Endothelial cell (in vitro differentiated cells): Measurements from ENCODE around the gene DISC1. TPM values are rescaled to one million over a fixed set of nuclear protein-coding genes. Genes with fewer than 3 reads are reported as not detected.
"Not testable (repeated sequence)": the region's sequence is repeated elsewhere in the genome, so short reads cannot be mapped to it uniquely, and the experiment has no call there.

Source experiments
- DNase-seq: peaks from one replicate; pipeline ENCODE4 v3.0.0; 2021; ENCODE audit warnings: low spot score
- H3K27ac Mint-ChIP-seq: one replicate; pipeline ENCODE4 v1.8.0; 2021; ENCODE audit warnings: mixed read lengths, inconsistent platforms; ENCODE audit not compliant: unreplicated experiment
- H3K27me3 Mint-ChIP-seq: one replicate; pipeline ENCODE4 v1.8.0; 2021; ENCODE audit warnings: mild to moderate bottlenecking, moderate library complexity, mixed read lengths, inconsistent platforms; ENCODE audit not compliant: unreplicated experiment
- H3K36me3 Mint-ChIP-seq: one replicate; pipeline ENCODE4 v1.8.0; 2021; ENCODE audit warnings: mild to moderate bottlenecking, low read depth, mixed read lengths, inconsistent platforms; ENCODE audit not compliant: unreplicated experiment
- H3K4me1 Mint-ChIP-seq: one replicate; pipeline ENCODE4 v1.8.0; 2021; ENCODE audit warnings: mild to moderate bottlenecking, mixed read lengths, inconsistent platforms; ENCODE audit not compliant: unreplicated experiment
- H3K4me3 Mint-ChIP-seq: one replicate; pipeline ENCODE4 v1.8.0; 2021; ENCODE audit warnings: mild to moderate bottlenecking, mixed read lengths, inconsistent platforms; ENCODE audit not compliant: unreplicated experiment
- H3K9me3 Mint-ChIP-seq: one replicate; pipeline ENCODE4 v1.8.0; 2021; ENCODE audit warnings: mixed read lengths, inconsistent platforms; ENCODE audit not compliant: unreplicated experiment
- CTCF ChIP-seq: fragments of 200-600 bp; sonication (generic); IDR thresholded peaks from one replicate; pipeline ENCODE4 v1.5.0; 2021; ENCODE audit warnings: antibody characterized with exemption; ENCODE audit not compliant: unreplicated experiment
- total RNA-seq: library from RNA; stranded (reverse); fragmentation: NEBNext Ultra II Directional; extraction: Animal tissue kit (Norgen Biotek cat#: 25700); gene quantifications from one replicate; pipeline ENCODE4 v1.2.1, GENCODE V29; 2021; ENCODE audit not compliant: unreplicated experiment

The DISC1 gene
- total RNA-seq, 1 donor from 2014 or later, result 82.5 TPM

- H3K4me1 Mint-ChIP-seq, result peaks cover 40% of the 10 kb centered on the region
- no peak for DNase-seq
- peaks cover 30% of the 10 kb centered on the region for H3K36me3 Mint-ChIP-seq
- peaks cover 1% of the 10 kb centered on the region for H3K27me3 Mint-ChIP-seq
- no peak overlapping the region for H3K27ac Mint-ChIP-seq
- no peaks in the 10 kb centered on the region for H3K9me3 Mint-ChIP-seq
- no peak for TF ChIP-seq CTCF
- H3K4me3 Mint-ChIP-seq, result peak overlapping the region; percentile 45
These were observed 41.4 kb downstream of the DISC1 start for GRCh38 chr1:231667896-231668506.

- H3K4me3 Mint-ChIP-seq, result no peak overlapping the region
- DNase-seq, result no peak
- no peak overlapping the region for H3K27ac Mint-ChIP-seq
- no peak for TF ChIP-seq CTCF
- no peaks in the 10 kb centered on the region for H3K27me3 Mint-ChIP-seq
- H3K4me1 Mint-ChIP-seq, result peaks cover 37% of the 10 kb centered on the region
- no peaks in the 10 kb centered on the region for H3K9me3 Mint-ChIP-seq
- H3K36me3 Mint-ChIP-seq, result peaks cover 27% of the 10 kb centered on the region
These were observed 42.2 kb downstream of the DISC1 start for GRCh38 chr1:231668826-231669225.

GRCh38 chr1:231669864-231670621 lies 43.5 kb downstream of the DISC1 start:
- H3K9me3 Mint-ChIP-seq, DNase-seq, H3K4me3 Mint-ChIP-seq, H3K27me3 Mint-ChIP-seq, H3K27ac Mint-ChIP-seq: not testable (repeated sequence)
- Mint-ChIP-seq H3K36me3 (peaks cover 32% of the 10 kb centered on the region), H3K4me1 (peaks cover 35% of the 10 kb centered on the region)

- peaks cover 32% of the 10 kb centered on the region for H3K4me1 Mint-ChIP-seq
- no peak for TF ChIP-seq CTCF
These were observed 44.2 kb downstream of the DISC1 start for GRCh38 chr1:231670755-231671154.

GRCh38 chr1:231674575-231674974 lies 48.0 kb downstream of the DISC1 start:
- peaks cover 43% of the 10 kb centered on the region for H3K36me3 Mint-ChIP-seq
- no peak for TF ChIP-seq CTCF
- peaks cover 40% of the 10 kb centered on the region for H3K4me1 Mint-ChIP-seq
- H3K4me3 Mint-ChIP-seq, result no peak overlapping the region
- peaks cover 3% of the 10 kb centered on the region for H3K27me3 Mint-ChIP-seq
- no peak overlapping the region for H3K27ac Mint-ChIP-seq
- no peak for DNase-seq
- H3K9me3 Mint-ChIP-seq, result no peaks in the 10 kb centered on the region

More at GRCh38 chr1:231670755-231671154, 44.2 kb downstream of the DISC1 start:
- no peak for DNase-seq
- Mint-ChIP-seq H3K27ac (no peak overlapping the region), H3K4me3 (no peak overlapping the region), H3K36me3 (peaks cover 40% of the 10 kb centered on the region), H3K27me3 (no peaks in the 10 kb centered on the region), H3K9me3 (no peaks in the 10 kb centered on the region)
